Esophagus muscularis mucosa (tissue), 4 donors: ENCODE results near the gene NTM.

Source experiments
- CTCF ChIP-seq, 3 experiments: fragments of 200-600 bp in 2 of 3; fragments of 450-650 bp in 1 of 3; sonication (generic) in 2 of 3; IDR thresholded peaks; one replicate each; pipeline ENCODE4 v1.5.1; 2017 to 2019; ENCODE audit warnings: antibody characterized with exemption in 3 of 3, mild to moderate bottlenecking in 2 of 3, moderate library complexity in 1 of 3
- EP300 ChIP-seq: sonication (generic); formaldehyde crosslinking; IDR thresholded peaks from one replicate; pipeline ENCODE4 v1.6.1; 2017; ENCODE audit warnings: antibody characterized with exemption
- POLR2A ChIP-seq: fragments of 450-650 bp; IDR thresholded peaks from one replicate; pipeline ENCODE4 v1.6.1; 2017; ENCODE audit warnings: antibody characterized with exemption, moderate library complexity, mild to moderate bottlenecking, low read depth

- TF ChIP-seq CTCF (IDR thresholded peaks at IDR 0.05) (no peak), POLR2A (no peak), EP300 (no peak)
Observed at GRCh38 chr11:132068556-132068955, 698.1 kb downstream of the NTM start.
